Upper lobe of left lung (tissue), 6 donors: ENCODE results near the gene GPR42. TPM values are rescaled to one million over a fixed set of nuclear protein-coding genes. Genes with fewer than 3 reads are reported as not detected.

Experiments
- ATAC-seq, 2 donors: fragments of 200-7000 bp; cut with Tn5 transposase; one replicate each; pipeline ENCODE4 v1.9.1; 2022; ENCODE audit warnings: mild to moderate bottlenecking in 2 of 2, moderate library complexity in 2 of 2; ENCODE audit not compliant: low FRiP score in 2 of 2
- DNase-seq, 2 donors: peaks; one replicate each; pipeline ENCODE4 v3.0.0-alpha.2; 2019 to 2020
- H3K27ac ChIP-seq, 4 donors: fragments of 200-600 bp; sonication (generic); one replicate each; pipeline ENCODE4 v1.5.1; 2016 to 2019
- H3K27me3 ChIP-seq, 4 donors: fragments of 200-600 bp; sonication (generic); one replicate each; pipeline ENCODE4 v1.5.1; 2017 to 2019
- H3K36me3 ChIP-seq, 4 donors: fragments of 200-600 bp; sonication (generic); one replicate each; pipeline ENCODE4 v1.5.1; 2016 to 2019
- H3K4me1 ChIP-seq, 4 donors: fragments of 200-600 bp; sonication (generic); one replicate each; pipeline ENCODE4 v1.5.1; 2018 to 2019
- H3K4me3 ChIP-seq, 4 donors: fragments of 200-600 bp; sonication (generic); one replicate each; pipeline ENCODE4 v1.5.1; 2017 to 2019; ENCODE audit warnings: mild to moderate bottlenecking in 2 of 4, moderate library complexity in 1 of 4
- H3K9me3 ChIP-seq, 4 donors: fragments of 200-600 bp; sonication (generic); one replicate each; pipeline ENCODE4 v1.5.1; 2018 to 2019
- CTCF ChIP-seq, 6 experiments: fragments of 450-650 bp in 4 of 6; fragments of 200-600 bp in 2 of 6; sonication (generic) in 2 of 6; IDR thresholded peaks; one replicate each; pipeline ENCODE4 v1.5.1; 2016 to 2019; ENCODE audit warnings: antibody characterized with exemption in 6 of 6
- EP300 ChIP-seq, 4 donors: sonication (generic); formaldehyde crosslinking; IDR thresholded peaks; one replicate each; pipeline ENCODE4 v1.5.1; 2017; ENCODE audit warnings: antibody characterized with exemption in 4 of 4, control low read depth in 2 of 4
- POLR2A ChIP-seq, 4 donors: fragments of 450-650 bp; IDR thresholded peaks; one replicate each; pipeline ENCODE4 v1.5.1; 2016 to 2017; ENCODE audit warnings: antibody characterized with exemption in 4 of 4, mild to moderate bottlenecking in 2 of 4
- POLR2AphosphoS5 ChIP-seq, 2 donors: sonication (generic); formaldehyde crosslinking; IDR thresholded peaks; one replicate each; pipeline ENCODE4 v1.5.1; 2017; ENCODE audit warnings: antibody characterized with exemption in 2 of 2
- WGBS, 2 donors: methylation state at CpG; one replicate each; pipeline ENCODE4 v1.1.5; 2017 to 2018; 5-methylcytosine and 5-hydroxymethylcytosine counted together
- total RNA-seq, 6 donors: library from RNA; depleted of rRNA in 4 of 6; stranded (reverse); fragments of >200 nt in 4 of 6; gene quantifications; one replicate each; pipeline versions ENCODE4 v1.1.0 to v1.2.1, GENCODE V29; 2016 to 2021
- donor health status: DM: no; HTN: no; CAD: no; lungs with moderate emphysema.
- donor health status: DM: no; HTN: yes; CAD: no; lungs with severe emphysema.

Gene GPR42
- total RNA-seq, 6 donors from 2014 or later: 0.14 to 0.17 TPM; not detected in 4

- Histone ChIP-seq H3K27ac (no peak overlapping the region), H3K4me3 (no peak overlapping the region), H3K4me1 (peaks cover 4 to 16% (median 5%) of the 10 kb centered on the region in 4 donors), H3K27me3 (no peaks in the 10 kb centered on the region), H3K36me3 (no peaks in the 10 kb centered on the region), H3K9me3 (no peaks in the 10 kb centered on the region)
- DNase-seq (peak; percentile 69 to 79), ATAC-seq (peak; percentile 69 to 84)
- TF ChIP-seq EP300 (IDR thresholded peaks at IDR 0.05) (no peak), CTCF (IDR thresholded peaks at IDR 0.05) (peak; percentile 74 to 90 (median 84))
- 26 to 33% methylated on average over 20 to 31 of the region's 32 CpGs for WGBS, 2 donors
These were observed 18.2 kb upstream of the GPR42 start for GRCh38 chr19:35352448-35353304.

GRCh38 chr19:35353635-35354034 is 17.2 kb upstream of the GPR42 start:
- 71 to 77% methylated on average over 9 of the region's 9 CpGs for WGBS, 2 donors
- Histone ChIP-seq H3K4me1 (peaks cover 4 to 20% (median 10%) of the 10 kb centered on the region in 4 donors), H3K27ac (no peak overlapping the region), H3K36me3 (no peaks in the 10 kb centered on the region), H3K9me3 (no peaks in the 10 kb centered on the region), H3K27me3 (no peaks in the 10 kb centered on the region), H3K4me3 (no peak overlapping the region)
- TF ChIP-seq EP300 (IDR thresholded peaks at IDR 0.05): no peak
- no peak for TF ChIP-seq POLR2AphosphoS5 (IDR thresholded peaks at IDR 0.05)
- no peak for TF ChIP-seq CTCF (IDR thresholded peaks at IDR 0.05)
- no peak for TF ChIP-seq POLR2A (IDR thresholded peaks at IDR 0.05)
- no peak for ATAC-seq
- DNase-seq: peak in 1 of 2 donors; percentile 20

DNA sequence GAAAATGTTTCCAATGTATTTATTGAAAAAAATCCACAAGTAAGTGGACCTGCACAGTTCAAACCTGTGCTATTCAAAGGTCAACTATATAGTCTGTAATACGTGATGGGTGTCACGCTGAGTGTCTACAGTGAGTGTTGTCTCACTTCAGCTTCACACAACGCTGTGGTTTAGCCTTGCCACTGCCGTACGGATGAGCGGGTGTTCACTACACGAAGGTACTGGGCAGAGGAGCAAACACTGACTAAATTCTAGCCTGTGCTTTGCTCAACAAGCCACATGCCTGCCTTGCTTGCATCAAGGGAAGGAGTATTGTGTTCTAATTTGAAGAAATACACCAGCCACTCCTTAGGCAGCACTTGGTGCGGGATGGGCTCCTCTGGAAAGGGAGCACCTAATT is 16.0 kb upstream of the GPR42 start:
- WGBS, 2 donors: 87% methylated on average over 8 of the region's 8 CpGs

GRCh38 chr19:35355791-35356460 is 14.9 kb upstream of the GPR42 start:
- Histone ChIP-seq H3K27me3 (no peaks in the 10 kb centered on the region), H3K27ac (no peak overlapping the region), H3K36me3 (no peaks in the 10 kb centered on the region), H3K4me1 (peaks cover 4 to 20% (median 10%) of the 10 kb centered on the region in 4 donors), H3K4me3 (no peak overlapping the region), H3K9me3 (no peaks in the 10 kb centered on the region)
- no peak for TF ChIP-seq POLR2A (IDR thresholded peaks at IDR 0.05)
- no peak for TF ChIP-seq POLR2AphosphoS5 (IDR thresholded peaks at IDR 0.05)
- no peak for TF ChIP-seq EP300 (IDR thresholded peaks at IDR 0.05)
- no peak for TF ChIP-seq CTCF (IDR thresholded peaks at IDR 0.05)
- WGBS, 2 donors: 65 to 68% methylated on average over 6 of the region's 6 CpGs
- ATAC-seq: no peak
- peak in 1 of 2 donors; percentile 8 for DNase-seq

More for the DNA sequence above, 16.0 kb upstream of the GPR42 start:
- TF ChIP-seq POLR2A (IDR thresholded peaks at IDR 0.05) (no peak), CTCF (IDR thresholded peaks at IDR 0.05) (no peak), EP300 (IDR thresholded peaks at IDR 0.05) (no peak), POLR2AphosphoS5 (IDR thresholded peaks at IDR 0.05) (no peak)
- no peaks in the 10 kb centered on the region for H3K27me3 ChIP-seq
- no peak for ATAC-seq
- peaks cover 4 to 20% (median 10%) of the 10 kb centered on the region in 4 donors for H3K4me1 ChIP-seq
- peak in 1 of 2 donors; percentile 8 for DNase-seq
- H3K36me3 ChIP-seq: no peaks in the 10 kb centered on the region
- no peaks in the 10 kb centered on the region for H3K9me3 ChIP-seq
- no peak overlapping the region for H3K27ac ChIP-seq
- no peak overlapping the region for H3K4me3 ChIP-seq
